ENCODE data around the gene SEMA3A. TPM values are rescaled to one million over a fixed set of nuclear protein-coding genes. Genes with fewer than 3 reads are reported as not detected.
A peak's percentile ranks its signal among the peaks of the same experiment; 100 is the strongest.
"Not testable (repeated sequence)": the region's sequence is repeated elsewhere in the genome, so short reads cannot be mapped to it uniquely, and the experiment has no call there.

SEMA3A gene
- total RNA-seq (2014; rRNA removed; shearing (Covaris generic)) (not detected in 2 replicates), total RNA-seq (2022) (not detected in 2 replicates), Bru-seq, nascent RNA (percentile 5 among the genes with signal in this experiment), BruChase-seq, experiment 1, labeled RNA remaining after a 6-hour chase (percentile 4 among the genes with signal in this experiment), BruChase-seq, experiment 2, labeled RNA remaining after a 2-hour chase (percentile 5 among the genes with signal in this experiment)
- long read RNA-seq = 0 reads

GRCh38 chr7:84194484-84195271 lies at the start of gene SEMA3A:
SEMA3A (minus strand) TSS chr7:84194789; CDS start chr7:84194586, 203 bp downstream.
- no peak for DNase-seq (ENCODE audit: low spot score)
- Histone ChIP-seq H3K36me3 (ENCODE audit: insufficient read depth, low read length) (no peaks in the 10 kb centered on the region), H3K27ac (ENCODE audit: low read depth, low read length, poor library complexity, severe bottlenecking) (no peak within 1 kb of the TSS), H4K20me1 (ENCODE audit: insufficient read depth, low read length) (0 out of 2 replicates have a peak, but pooled peaks cover 4% of the 10 kb centered on the region), H3K4me1 (ENCODE audit: insufficient read depth, low read length, poor library complexity, severe bottlenecking) (no peaks in the 10 kb centered on the region), H3K4me2 (ENCODE audit: low read length) (no peak within 1 kb of the TSS), H3K9me2 (ENCODE audit: insufficient read depth, low read length) (no peaks in the 10 kb centered on the region), H3K4me3 (ENCODE audit: low read depth, low read length, poor library complexity, severe bottlenecking) (no peak within 1 kb of the TSS), H3K79me2 (ENCODE audit: insufficient read depth, low read depth, low read length) (no peaks in the 10 kb centered on the region), H3K9me3 (ENCODE audit: low read length) (no peaks in the 10 kb centered on the region), H2AFZ (ENCODE audit: low read length) (no peak within 1 kb of the TSS)
- TF ChIP-seq EZH2phosphoT487 (IDR thresholded peaks at IDR 0.05; ENCODE audit: borderline replicate concordance, low read depth, low read length) (no peak), CTCF (conservative IDR thresholded peaks at IDR 0.05; ENCODE audit: low read length) (no peak)
- ChIA-PET CTCF (ENCODE audit: unreplicated experiment) (no interaction called here), POLR2A (interaction anchor here (0.7 to 1.1 kb wide), 2 partner anchors 18 to 325 kb away, joined by 3 read pairs; no protein-coding TSS in a partner anchor)
- intact Hi-C loops (cut with micrococcal nuclease; ENCODE audit: unreplicated experiment) = no loop called here
- no TSS peak for BruUV-seq (replicated peaks)

- DNase-seq (ENCODE audit: low spot score); H3K36me3 ChIP-seq (ENCODE audit: insufficient read depth, low read length); H3K79me2 ChIP-seq (ENCODE audit: insufficient read depth, low read depth, low read length); H2AFZ ChIP-seq (ENCODE audit: low read length); intact Hi-C loops (cut with micrococcal nuclease; ENCODE audit: unreplicated experiment); H3K4me2 ChIP-seq (ENCODE audit: low read length); H4K20me1 ChIP-seq (ENCODE audit: insufficient read depth, low read length); H3K9me3 ChIP-seq (ENCODE audit: low read length); H3K27ac ChIP-seq (ENCODE audit: low read depth, low read length, poor library complexity, severe bottlenecking); H3K4me1 ChIP-seq (ENCODE audit: insufficient read depth, low read length, poor library complexity, severe bottlenecking); H3K4me3 ChIP-seq (ENCODE audit: low read depth, low read length, poor library complexity, severe bottlenecking); CTCF ChIA-PET (ENCODE audit: unreplicated experiment); H3K9me2 ChIP-seq (ENCODE audit: insufficient read depth, low read length); BruUV-seq (replicated peaks): not testable (repeated sequence)
- POLR2A ChIA-PET = interaction anchor here (0.6 to 0.7 kb wide), 2 partner anchors 51 to 61 kb away, joined by 3 read pairs; no protein-coding TSS in a partner anchor
Observed at GRCh38 chr7:84243037-84243436, 48.4 kb upstream of the SEMA3A start.

- ChIA-PET CTCF (ENCODE audit: unreplicated experiment) (no interaction called here), POLR2A (no interaction called here)
- H3K79me2 ChIP-seq (ENCODE audit: insufficient read depth, low read depth, low read length) = no peaks in the 10 kb centered on the region
- no peaks in the 10 kb centered on the region for H3K9me2 ChIP-seq (ENCODE audit: insufficient read depth, low read length)
- H3K9me3 ChIP-seq (ENCODE audit: low read length) = no peaks in the 10 kb centered on the region
- DNase-seq (ENCODE audit: low spot score) = no peak
- no TSS peak for BruUV-seq (replicated peaks)
- no peaks in the 10 kb centered on the region for H4K20me1 ChIP-seq (ENCODE audit: insufficient read depth, low read length)
- TF ChIP-seq EZH2phosphoT487 (IDR thresholded peaks at IDR 0.05; ENCODE audit: borderline replicate concordance, low read depth, low read length) = no peak
- TF ChIP-seq CTCF (conservative IDR thresholded peaks at IDR 0.05; ENCODE audit: low read length) = no peak
- H3K4me1 ChIP-seq (ENCODE audit: insufficient read depth, low read length, poor library complexity, severe bottlenecking) = no peaks in the 10 kb centered on the region
- H2AFZ ChIP-seq (ENCODE audit: low read length) = no peak overlapping the region
- no peak overlapping the region for H3K4me3 ChIP-seq (ENCODE audit: low read depth, low read length, poor library complexity, severe bottlenecking)
- no peak overlapping the region for H3K27ac ChIP-seq (ENCODE audit: low read depth, low read length, poor library complexity, severe bottlenecking)
- H3K36me3 ChIP-seq (ENCODE audit: insufficient read depth, low read length) = no peaks in the 10 kb centered on the region
- no peak overlapping the region for H3K4me2 ChIP-seq (ENCODE audit: low read length)
- intact Hi-C loops (cut with micrococcal nuclease; ENCODE audit: unreplicated experiment) = no loop called here
Observed at GRCh38 chr7:84238596-84238995, 44.0 kb upstream of the SEMA3A start.

Data from OCI-LY7 (cell line).